CD4-positive, alpha-beta T cell (primary cell): ENCODE measurements around the gene MAPK14. TPM values are rescaled to one million over a fixed set of nuclear protein-coding genes. Genes with fewer than 3 reads are reported as not detected.

Source experiments
- ATAC-seq: fragments of 200-7000 bp; cut with Tn5 transposase; one replicate; pipeline ENCODE4 v1.10.0; 2022; ENCODE audit warnings: mild to moderate bottlenecking; ENCODE audit not compliant: poor library complexity
- CTCF ChIA-PET: fragments of 350-600 bp; sonication (Branson Sonifier 250); formaldehyde crosslinking; loops from one replicate; lab custom pipeline; 2021; ENCODE audit warnings: antibody characterized with exemption, inconsistent platforms; lab: Charles Lee
- POLR2A ChIA-PET: fragments of 350-600 bp; sonication (Branson Sonifier 250); formaldehyde crosslinking; loops from one replicate; lab custom pipeline; 2021; ENCODE audit warnings: antibody characterized with exemption, inconsistent platforms; lab: Charles Lee
- DNase-seq, 14 experiments: peaks; one replicate each; pipeline ENCODE4 v3.0.0-alpha.2; 2013 to 2020; ENCODE audit warnings: mixed read lengths in 2 of 14
- H3K27ac ChIP-seq, 2 donors: one replicate each; pipeline versions ENCODE4 v1.5.1 to v1.7.0; 2013; ENCODE audit warnings: low read length in 2 of 2, low read depth in 1 of 2, mild to moderate bottlenecking in 1 of 2
- H3K27me3 ChIP-seq, 2 experiments: 1 replicate in 1 of 2; 2 replicates in 1 of 2; pipeline versions ENCODE4 v1.6.1 to v1.7.0; 2013; ENCODE audit warnings: low read length in 2 of 2, control low read depth in 1 of 2, mild to moderate bottlenecking in 1 of 2, moderate library complexity in 1 of 2; ENCODE audit not compliant: insufficient read depth in 2 of 2, control insufficient read depth in 1 of 2
- H3K36me3 ChIP-seq: one replicate; pipeline ENCODE4 v1.6.1; 2013; ENCODE audit warnings: low read length, control low read depth; ENCODE audit not compliant: insufficient read depth
- H3K4me1 ChIP-seq: one replicate; pipeline ENCODE4 v1.6.1; 2013; ENCODE audit warnings: low read length, control low read depth; ENCODE audit not compliant: insufficient read depth
- H3K4me3 ChIP-seq: one replicate; pipeline ENCODE4 v1.5.1; 2013; ENCODE audit warnings: mild to moderate bottlenecking, low read length, moderate library complexity
- H3K9me3 ChIP-seq, 2 experiments: 1 replicate in 1 of 2; 2 replicates in 1 of 2; pipeline versions ENCODE4 v1.6.1 to v1.7.0; 2013; ENCODE audit warnings: low read length in 2 of 2, mild to moderate bottlenecking in 2 of 2, control low read depth in 1 of 2, moderate library complexity in 1 of 2; ENCODE audit not compliant: control insufficient read depth in 1 of 2, insufficient read depth in 1 of 2
- H3K27ac Mint-ChIP-seq: one replicate; pipeline ENCODE4 v1.8.0; 2020; ENCODE audit warnings: mixed read lengths
- H3K27me3 Mint-ChIP-seq: one replicate; pipeline ENCODE4 v1.8.0; 2021; ENCODE audit warnings: mixed read lengths
- H3K36me3 Mint-ChIP-seq: one replicate; pipeline ENCODE4 v1.8.0; 2021; ENCODE audit warnings: low read depth, mixed read lengths
- H3K4me1 Mint-ChIP-seq: one replicate; pipeline ENCODE4 v1.8.0; 2021; ENCODE audit warnings: low read depth, mixed read lengths
- H3K4me3 Mint-ChIP-seq: one replicate; pipeline ENCODE4 v1.8.0; 2020; ENCODE audit warnings: mild to moderate bottlenecking, mixed read lengths
- H3K9me3 Mint-ChIP-seq: one replicate; pipeline ENCODE4 v1.8.0; 2020; ENCODE audit warnings: mixed read lengths
- CTCF ChIP-seq: fragments of 200-600 bp; IDR thresholded peaks from one replicate; pipeline ENCODE4 v1.8.0; 2022; ENCODE audit warnings: antibody characterized with exemption, mild to moderate bottlenecking
- intact Hi-C, 2 experiments: fragments of 100-400 bp; cut with DNase I in 1 of 2; cut with micrococcal nuclease in 1 of 2; formaldehyde crosslinking; loops; one replicate each; pipeline versions ENCODE4 v1.15.1 to v1.9.0; 2023 to 2025; cut with DNase I, micrococcal nuclease
- total RNA-seq, 174 experiments: library from RNA in 2 of 174; stranded (reverse) in 2 of 174; gene quantifications; one replicate each; pipeline ENCODE4 v1.2.3 and lab custom pipeline; 2021 to 2026

Gene MAPK14
- total RNA-seq, 2 experiments from 2014 or later, result 42.6 to 42.8 TPM

GRCh38 chr6:36015666-36016065, 11.9 kb upstream of the MAPK14 start:
- Mint-ChIP-seq H3K9me3 (no peaks in the 10 kb centered on the region), H3K27me3 (peaks cover 11% of the 10 kb centered on the region), H3K36me3 (no peaks in the 10 kb centered on the region), H3K27ac (no peak overlapping the region), H3K4me1 (no peaks in the 10 kb centered on the region), H3K4me3 (no peak overlapping the region)
- no peak for TF ChIP-seq CTCF
- ATAC-seq, result no peak
- H3K4me1 ChIP-seq, result no peaks in the 10 kb centered on the region
- no peak overlapping the region for H3K27ac ChIP-seq
- no peaks in the 10 kb centered on the region for H3K36me3 ChIP-seq
- intact Hi-C loops, result no loop called here
- H3K4me3 ChIP-seq, result no peak overlapping the region
- no peaks in the 10 kb centered on the region for H3K27me3 ChIP-seq
- CTCF ChIA-PET, result no interaction called here
- no peaks in the 10 kb centered on the region for H3K9me3 ChIP-seq
- POLR2A ChIA-PET, result no interaction called here
- no peak for DNase-seq

- CTCF ChIA-PET, result interaction anchor here (0.9 kb wide), 1 partner anchor 9 kb away, joined by 3 read pairs; the partner anchor contains the start of gene MAPK14
Measured at GRCh38 chr6:36018339-36018738, 9.3 kb upstream of the MAPK14 start.

GRCh38 chr6:36019167-36019566, 8.4 kb upstream of the MAPK14 start:
- H3K36me3 ChIP-seq, result no peaks in the 10 kb centered on the region
- Mint-ChIP-seq H3K36me3 (no peaks in the 10 kb centered on the region), H3K4me3 (no peak overlapping the region), H3K4me1 (peaks cover 6% of the 10 kb centered on the region), H3K27ac (no peak overlapping the region), H3K27me3 (peaks cover 21% of the 10 kb centered on the region), H3K9me3 (no peaks in the 10 kb centered on the region)
- H3K4me1 ChIP-seq, result peaks cover 2% of the 10 kb centered on the region
- ChIA-PET POLR2A (no interaction called here), CTCF (no interaction called here)
- intact Hi-C loops, result no loop called here
- no peak overlapping the region for H3K27ac ChIP-seq
- ATAC-seq (no peak), DNase-seq (no peak)
- no peak overlapping the region for H3K4me3 ChIP-seq
- H3K9me3 ChIP-seq, result no peaks in the 10 kb centered on the region
- H3K27me3 ChIP-seq, result peaks cover 6 to 13% of the 10 kb centered on the region in 2 experiments
- TF ChIP-seq CTCF, result no peak

More at GRCh38 chr6:36018339-36018738, 9.3 kb upstream of the MAPK14 start:
- Histone ChIP-seq H3K36me3 (no peaks in the 10 kb centered on the region), H3K27me3 (peaks cover 0 to 5% of the 10 kb centered on the region in 2 experiments), H3K4me3 (no peak overlapping the region), H3K9me3 (no peaks in the 10 kb centered on the region), H3K27ac (no peak overlapping the region), H3K4me1 (no peaks in the 10 kb centered on the region)
- H3K4me1 Mint-ChIP-seq, result no peaks in the 10 kb centered on the region
- no peak overlapping the region for H3K27ac Mint-ChIP-seq
- H3K4me3 Mint-ChIP-seq, result no peak overlapping the region
- ATAC-seq, result no peak
- POLR2A ChIA-PET, result no interaction called here
- no peak for DNase-seq
- peaks cover 16% of the 10 kb centered on the region for H3K27me3 Mint-ChIP-seq
- TF ChIP-seq CTCF, result no peak
- no peaks in the 10 kb centered on the region for H3K36me3 Mint-ChIP-seq
- intact Hi-C loops, result no loop called here
- H3K9me3 Mint-ChIP-seq, result no peaks in the 10 kb centered on the region
